Measurements from ENCODE around the gene ETV7. TPM values are rescaled to one million over a fixed set of nuclear protein-coding genes. Genes with fewer than 3 reads are reported as not detected.

ETV7 gene
- total and polyA plus RNA-seq, 8 donors = 0.16 to 4.6 (median 1.1) TPM

- no peak for TF ChIP-seq CTCF (IDR thresholded peaks at IDR 0.05)
- DNase-seq = no peak
- no peaks in the 10 kb centered on the region for H3K9me3 ChIP-seq
- no peak for ATAC-seq
- intact Hi-C loops (cut with DNase I) = loop anchor here in 2 of 3 donors (5.0 to 10.0 kb wide), 2 partner anchors 58 to 60 kb away; no protein-coding TSS in a partner anchor
- H3K27me3 ChIP-seq = no peaks in the 10 kb centered on the region
- H3K4me1 ChIP-seq = peaks cover 0 to 36% (median 0%) of the 10 kb centered on the region in 3 donors
- WGBS, 2 donors = 88 to 89% methylated on average over 25 of the region's 25 CpGs
- H3K27ac ChIP-seq = no peak overlapping the region
- no peak for FAIRE-seq
- H3K4me3 ChIP-seq = no peak overlapping the region
- H3K36me3 ChIP-seq = no peaks in the 10 kb centered on the region
Observed at GRCh38 chr6:36362551-36363370, 24.7 kb downstream of the ETV7 start.

- Histone ChIP-seq H3K9me3 (no peaks in the 10 kb centered on the region), H3K27me3 (no peaks in the 10 kb centered on the region), H3K4me1 (peaks cover 0 to 42% (median 0%) of the 10 kb centered on the region in 3 donors), H3K4me3 (no peak overlapping the region), H3K36me3 (no peaks in the 10 kb centered on the region), H3K27ac (no peak overlapping the region)
- 70 to 81% methylated on average over 11 of the region's 11 CpGs for WGBS, 2 donors
- DNase-seq (peak in 1 of 6 donors; percentile 35), FAIRE-seq (no peak), ATAC-seq (no peak)
- no peak for TF ChIP-seq CTCF (IDR thresholded peaks at IDR 0.05)
- intact Hi-C loops (cut with DNase I) = loop anchor here in 2 of 3 donors (5.0 to 10.0 kb wide), 2 partner anchors 56 to 59 kb away; no protein-coding TSS in a partner anchor
Observed at GRCh38 chr6:36361071-36361470, 26.4 kb downstream of the ETV7 start.

- Histone ChIP-seq H3K9me3 (no peaks in the 10 kb centered on the region), H3K4me3 (no peak overlapping the region), H3K36me3 (no peaks in the 10 kb centered on the region), H3K27ac (peak overlapping the region in 1 of 4 donors; percentile 83), H3K27me3 (no peaks in the 10 kb centered on the region), H3K4me1 (peaks cover 0 to 42% (median 0%) of the 10 kb centered on the region in 3 donors)
- peak; percentile 67 to 73 (median 70) for TF ChIP-seq CTCF (IDR thresholded peaks at IDR 0.05)
- 18 to 19% methylated on average over 10 of the region's 10 CpGs for WGBS, 2 donors
- no peak for FAIRE-seq
- intact Hi-C loops (cut with DNase I) = loop anchor here in 2 of 3 donors (5.0 to 10.0 kb wide), 2 partner anchors 56 to 58 kb away; no protein-coding TSS in a partner anchor
- peak; percentile 79 to 94 (median 88) for ATAC-seq
- DNase-seq = peak; percentile 58 to 84 (median 78)
Observed at GRCh38 chr6:36360241-36361054, 27.0 kb downstream of the ETV7 start.

- no peak for TF ChIP-seq CTCF (IDR thresholded peaks at IDR 0.05)
- DNase-seq (peak in 2 of 6 donors; percentile 54 to 68), ATAC-seq (peak in 3 of 4 donors; percentile 57 to 80 (median 78)), FAIRE-seq (no peak)
- H3K27ac ChIP-seq = peak overlapping the region in 3 of 4 donors; percentile 13 to 83 (median 78)
- 32 to 48% methylated on average over 4 of the region's 4 CpGs for WGBS, 2 donors
- H3K4me3 ChIP-seq = no peak overlapping the region
- peaks cover 0 to 32% (median 0%) of the 10 kb centered on the region in 3 donors for H3K4me1 ChIP-seq
- H3K9me3 ChIP-seq = no peaks in the 10 kb centered on the region
- intact Hi-C loops (cut with DNase I) = no loop called here
- H3K36me3 ChIP-seq = no peaks in the 10 kb centered on the region
- H3K27me3 ChIP-seq = no peaks in the 10 kb centered on the region
Observed at GRCh38 chr6:36358226-36358915, 29.1 kb downstream of the ETV7 start.

All from pancreas (tissue), 10 donors.